Measurements from ENCODE around the gene U2SURP. TPM values are rescaled to one million over a fixed set of nuclear protein-coding genes. Genes with fewer than 3 reads are reported as not detected.

Gene U2SURP
- polyA plus RNA-seq, 4 donors, result 132 to 160 (median 155) TPM

DNA sequence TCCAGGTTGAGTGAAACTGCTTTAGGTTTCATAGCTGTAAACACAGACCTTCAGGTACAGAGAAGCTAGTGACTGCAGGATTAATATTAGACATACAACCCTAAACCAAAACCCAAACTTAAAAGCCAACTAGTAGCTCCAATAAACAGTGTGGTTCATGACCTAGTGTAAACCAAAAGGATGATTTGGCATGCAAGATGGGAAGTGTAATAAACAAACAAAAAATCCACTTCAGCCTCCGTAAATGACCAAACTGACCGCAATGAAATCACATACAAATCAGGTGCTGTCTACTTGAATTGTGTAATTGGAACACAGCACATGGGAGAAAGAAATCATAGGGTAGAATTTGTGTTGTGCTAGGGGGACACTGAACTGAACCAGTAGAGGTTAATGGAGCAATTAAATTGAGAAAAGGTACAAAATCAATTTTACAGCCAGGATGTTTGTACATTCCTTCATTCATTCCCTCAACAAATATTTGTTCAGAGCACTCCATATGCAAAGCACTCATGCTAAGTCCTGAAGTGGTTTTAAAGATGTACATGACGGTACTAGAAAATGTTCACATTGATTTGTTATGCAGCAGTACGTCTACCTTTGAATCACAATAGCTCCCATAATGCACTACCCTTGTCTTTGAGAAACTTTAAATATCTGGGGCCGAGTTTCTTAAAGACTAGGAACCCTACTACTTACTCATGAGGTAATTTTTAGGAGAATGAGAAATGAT lies 96.8 kb downstream of the U2SURP start:
- DNase-seq (ENCODE audit: low read depth in 4 of 4, low spot score in 3 of 4), result no peak

GRCh38 chr3:143099210-143099609 lies 97.8 kb downstream of the U2SURP start:
- DNase-seq (ENCODE audit: low read depth in 4 of 4, low spot score in 3 of 4), result no peak

DNA sequence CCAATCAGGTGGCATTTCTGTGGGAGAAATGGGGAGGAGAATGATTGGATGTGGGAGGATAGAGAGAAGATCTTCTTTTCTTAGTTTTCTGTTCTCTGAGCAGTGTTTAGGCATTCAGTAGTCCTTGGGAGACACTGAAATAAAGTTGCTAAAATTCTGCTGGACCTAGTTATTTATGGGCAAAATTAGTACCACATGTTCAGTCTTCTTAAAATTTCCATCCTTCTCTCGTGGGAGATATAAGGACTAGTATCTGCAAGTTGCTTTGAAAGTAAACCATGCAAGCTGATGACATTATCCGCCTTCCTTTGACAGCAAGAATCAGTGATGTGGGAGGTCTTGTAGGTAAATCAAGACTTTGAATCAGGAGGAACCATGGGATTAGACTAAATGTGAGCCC lies 98.3 kb downstream of the U2SURP start:
- no peak for DNase-seq (ENCODE audit: low read depth in 4 of 4, low spot score in 3 of 4)

GRCh38 chr3:143100451-143100850 lies 99.1 kb downstream of the U2SURP start:
- DNase-seq (ENCODE audit: low read depth in 4 of 4, low spot score in 3 of 4), result no peak

- DNase-seq (ENCODE audit: low read depth in 4 of 4, low spot score in 3 of 4), result no peak
These were observed 100.5 kb downstream of the U2SURP start for GRCh38 chr3:143101792-143102381.

- no peak for DNase-seq (ENCODE audit: low read depth in 4 of 4, low spot score in 3 of 4)
These were observed 102.3 kb downstream of the U2SURP start for GRCh38 chr3:143103652-143104051.

DNA sequence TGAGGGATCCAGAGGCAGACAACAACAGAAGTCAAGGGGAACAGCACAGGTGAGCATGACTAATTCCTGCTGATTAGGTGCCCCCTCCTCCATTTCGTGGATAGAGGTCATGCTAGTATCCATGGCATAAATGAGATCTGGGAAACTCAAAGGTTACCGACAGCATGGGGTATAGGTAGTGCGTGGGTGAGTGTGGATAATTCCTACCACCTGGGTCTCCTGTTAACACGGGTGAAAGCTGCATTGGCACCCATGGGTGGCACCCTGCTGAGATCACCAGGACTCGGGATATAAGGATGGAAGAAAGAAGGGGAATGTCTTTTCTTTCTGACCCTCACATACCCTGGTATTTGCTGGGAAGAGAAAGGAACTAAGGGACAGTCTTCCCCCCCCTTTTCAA lies 103.8 kb downstream of the U2SURP start:
- DNase-seq (ENCODE audit: low read depth in 4 of 4, low spot score in 3 of 4), result no peak

GRCh38 chr3:143109861-143110260 lies 108.5 kb downstream of the U2SURP start:
- no peak for DNase-seq (ENCODE audit: low read depth in 4 of 4, low spot score in 3 of 4)

Other genes starting within 250 kb of the U2SURP start
- 1 to 10 TPM; 4.8 to 6.6 (median 5.7) TPM for gene PCOLCE2, start 112.5 kb upstream of the U2SURP start, polyA plus RNA-seq (ENCODE audit: insufficient read length in 4 of 4)
- under 1 TPM; 0.49 to 0.87 (median 0.69) TPM for gene PAQR9, start 37.9 kb upstream of the U2SURP start, polyA plus RNA-seq (ENCODE audit: insufficient read length in 4 of 4)
- 10 to 100 TPM; 28.0 to 34.0 (median 29.0) TPM for gene CHST2, start 118.2 kb downstream of the U2SURP start, polyA plus RNA-seq (ENCODE audit: insufficient read length in 4 of 4)